Panc1 (cell line): Measurements from ENCODE around the gene EMX2. TPM values are rescaled to one million over a fixed set of nuclear protein-coding genes. Genes with fewer than 3 reads are reported as not detected.

Source experiments
- ATAC-seq: fragments of 200-7000 bp; cut with Tn5 transposase; 2 replicates; pipeline ENCODE4 v1.9.1; 2020; ENCODE audit warnings: mild to moderate bottlenecking, moderate library complexity
- BruUV-seq: library from RNA; stranded (reverse); fragments of 400-500 nt; replicated peaks from 2 replicates; lab custom pipeline; 2021; lab: Mats Ljungman, UMichigan
- CTCF ChIA-PET: fragments of 300-600 bp; sonication (Branson Sonifier 250); formaldehyde crosslinking; loops from one replicate; lab custom pipeline; 2022; ENCODE audit warnings: antibody characterized with exemption; lab: Charles Lee
- POLR2A ChIA-PET: fragments of 300-600 bp; sonication (Branson Sonifier 250); formaldehyde crosslinking; loops from one replicate; lab custom pipeline; 2022; ENCODE audit warnings: antibody characterized with exemption; lab: Charles Lee
- DNase-seq: peaks from one replicate; pipeline ENCODE4 v3.0.0-alpha.2; 2010; ENCODE audit warnings: low read depth, low spot score
- H3K27ac ChIP-seq: 2 replicates; pipeline ENCODE4 v1.5.1; 2011; ENCODE audit warnings: mild to moderate bottlenecking, low read length, inconsistent platforms
- H3K27me3 ChIP-seq: fragments of 200-500 bp; sonication (Bioruptor generic); 2 replicates; pipeline ENCODE4 v1.6.0; 2014; ENCODE audit warnings: low read length, inconsistent platforms; ENCODE audit not compliant: control insufficient read depth, insufficient read depth
- H3K36me3 ChIP-seq: fragments of 200-500 bp; sonication (Bioruptor generic); 2 replicates; pipeline ENCODE4 v1.5.1; 2014; ENCODE audit warnings: inconsistent platforms, mild to moderate bottlenecking, low read length, moderate library complexity; ENCODE audit not compliant: control insufficient read depth, insufficient read depth
- H3K4me1 ChIP-seq: 2 replicates; pipeline ENCODE4 v1.5.1; 2011; ENCODE audit warnings: inconsistent platforms, mild to moderate bottlenecking, low read length, moderate library complexity; ENCODE audit not compliant: control insufficient read depth, insufficient read depth
- H3K4me3 ChIP-seq, 2 experiments: 2 replicates each; pipeline ENCODE4 v1.5.1; 2011 to 2012; ENCODE audit warnings: low read depth in 2 of 2, low read length in 2 of 2, mild to moderate bottlenecking in 2 of 2, inconsistent platforms in 1 of 2, moderate library complexity in 1 of 2
- H3K9me3 ChIP-seq: fragments of 200-500 bp; sonication (Bioruptor generic); 2 replicates; pipeline ENCODE4 v1.5.1; 2014; ENCODE audit warnings: low read depth, mild to moderate bottlenecking, inconsistent platforms, low read length, moderate library complexity; ENCODE audit not compliant: control insufficient read depth, insufficient read depth
- CTCF ChIP-seq: fragments of 450-650 bp; IDR thresholded peaks from 2 replicates; pipeline ENCODE4 v1.5.1; 2017; ENCODE audit warnings: mild to moderate bottlenecking
- POLR2AphosphoS5 ChIP-seq: IDR thresholded peaks from 2 replicates; pipeline ENCODE4 v1.6.1; 2012; ENCODE audit warnings: mild to moderate bottlenecking, low read depth, low read length, moderate library complexity
- SIN3A ChIP-seq: IDR thresholded peaks from 2 replicates; pipeline ENCODE4 v1.6.1; 2012; ENCODE audit warnings: low read depth, mild to moderate bottlenecking, low read length, moderate library complexity, borderline replicate concordance; ENCODE audit not compliant: insufficient read depth
- TCF7L2 ChIP-seq: IDR thresholded peaks from 2 replicates; pipeline ENCODE4 v1.6.1; 2011; ENCODE audit warnings: mild to moderate bottlenecking, low read depth, low read length, inconsistent platforms
- in situ Hi-C: cut with HindIII; loops from 2 replicates; pipeline ENCODE4 v1.10.0; 2016; ENCODE audit warnings: low sequenced_read_pairs, low pct_unique_long_range_greater_than_20kb
- intact Hi-C: fragments of 100-400 bp; cut with micrococcal nuclease; formaldehyde crosslinking; loops from one replicate; pipeline ENCODE4 v1.10.0; 2022; ENCODE audit not compliant: unreplicated experiment
- total RNA-seq: library from RNA; stranded (reverse); gene quantifications from one replicate; pipeline ENCODE4 v1.2.1, GENCODE V29; 2021; ENCODE audit not compliant: unreplicated experiment
- TF ChIP-seq, protein P1 (sequence below), 2 experiments: IDR thresholded peaks; 2 replicates each; pipeline ENCODE4 v1.6.1; 2011 to 2012; ENCODE audit warnings: low read depth in 2 of 2, control low read depth in 1 of 2, low read length in 1 of 2, mild to moderate bottlenecking in 1 of 2, moderate library complexity in 1 of 2; ENCODE audit not compliant: insufficient read depth in 1 of 2

EMX2 gene
- total RNA-seq, 1 experiment from 2014 or later = not detected

DNA sequence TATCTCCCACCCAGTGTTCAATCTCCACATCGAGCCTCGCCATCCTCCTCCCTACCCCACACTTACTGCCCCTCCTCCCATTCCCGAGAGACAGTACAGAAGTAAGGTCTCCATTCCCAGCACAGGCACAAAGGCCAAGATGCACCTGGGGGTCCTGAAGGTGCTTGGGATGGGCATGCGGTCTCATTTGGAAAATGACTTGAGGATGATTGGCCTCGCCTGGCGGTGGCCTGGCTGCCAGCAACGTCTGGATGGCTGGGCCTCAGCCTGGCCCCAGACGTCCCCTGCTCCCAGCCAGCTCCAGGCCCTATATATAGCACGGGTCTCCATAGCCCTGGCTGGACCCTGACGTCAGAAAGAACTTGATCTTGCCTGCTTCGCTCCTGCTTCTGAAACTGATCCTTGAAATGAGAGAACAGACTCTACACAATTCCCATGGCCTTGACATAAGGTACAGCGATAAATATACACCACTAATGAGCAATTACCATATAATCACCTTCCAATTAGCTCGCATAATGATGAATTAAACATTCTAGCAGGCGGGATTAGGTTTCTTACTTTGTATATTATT, 11.8 kb downstream of the EMX2 start:
- DNase-seq (no peak), ATAC-seq (no peak)
- Histone ChIP-seq H3K4me1 (no peaks in the 10 kb centered on the region), H3K36me3 (no peaks in the 10 kb centered on the region; the same call in 1 of the 2 replicates), H3K9me3 (no peaks in the 10 kb centered on the region), H3K4me3 (no peak overlapping the region), H3K27ac (no peak overlapping the region), H3K27me3 (peaks cover 44% of the 10 kb centered on the region)
- intact Hi-C loops = no loop called here
- no peak for TF ChIP-seq CTCF
- no peak for TF ChIP-seq SIN3A
- TF ChIP-seq, protein P1, sequence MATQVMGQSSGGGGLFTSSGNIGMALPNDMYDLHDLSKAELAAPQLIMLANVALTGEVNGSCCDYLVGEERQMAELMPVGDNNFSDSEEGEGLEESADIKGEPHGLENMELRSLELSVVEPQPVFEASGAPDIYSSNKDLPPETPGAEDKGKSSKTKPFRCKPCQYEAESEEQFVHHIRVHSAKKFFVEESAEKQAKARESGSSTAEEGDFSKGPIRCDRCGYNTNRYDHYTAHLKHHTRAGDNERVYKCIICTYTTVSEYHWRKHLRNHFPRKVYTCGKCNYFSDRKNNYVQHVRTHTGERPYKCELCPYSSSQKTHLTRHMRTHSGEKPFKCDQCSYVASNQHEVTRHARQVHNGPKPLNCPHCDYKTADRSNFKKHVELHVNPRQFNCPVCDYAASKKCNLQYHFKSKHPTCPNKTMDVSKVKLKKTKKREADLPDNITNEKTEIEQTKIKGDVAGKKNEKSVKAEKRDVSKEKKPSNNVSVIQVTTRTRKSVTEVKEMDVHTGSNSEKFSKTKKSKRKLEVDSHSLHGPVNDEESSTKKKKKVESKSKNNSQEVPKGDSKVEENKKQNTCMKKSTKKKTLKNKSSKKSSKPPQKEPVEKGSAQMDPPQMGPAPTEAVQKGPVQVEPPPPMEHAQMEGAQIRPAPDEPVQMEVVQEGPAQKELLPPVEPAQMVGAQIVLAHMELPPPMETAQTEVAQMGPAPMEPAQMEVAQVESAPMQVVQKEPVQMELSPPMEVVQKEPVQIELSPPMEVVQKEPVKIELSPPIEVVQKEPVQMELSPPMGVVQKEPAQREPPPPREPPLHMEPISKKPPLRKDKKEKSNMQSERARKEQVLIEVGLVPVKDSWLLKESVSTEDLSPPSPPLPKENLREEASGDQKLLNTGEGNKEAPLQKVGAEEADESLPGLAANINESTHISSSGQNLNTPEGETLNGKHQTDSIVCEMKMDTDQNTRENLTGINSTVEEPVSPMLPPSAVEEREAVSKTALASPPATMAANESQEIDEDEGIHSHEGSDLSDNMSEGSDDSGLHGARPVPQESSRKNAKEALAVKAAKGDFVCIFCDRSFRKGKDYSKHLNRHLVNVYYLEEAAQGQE (IDR thresholded peaks at IDR 0.05; ENCODE audit: insufficient read depth in 1 of 2, low read depth in 2 of 2, low read length in 1 of 2) = no peak
- no peak for TF ChIP-seq POLR2AphosphoS5
- TF ChIP-seq TCF7L2 = no peak
- in situ Hi-C loops = no loop called here
- CTCF ChIA-PET = no interaction called here
- POLR2A ChIA-PET = no interaction called here
- no TSS peak for BruUV-seq

GRCh38 chr10:117555017-117555416, 12.5 kb downstream of the EMX2 start:
- H3K27me3 ChIP-seq = peaks cover 37% of the 10 kb centered on the region
- in situ Hi-C loops = no loop called here
- intact Hi-C loops = no loop called here
- ChIA-PET CTCF (no interaction called here), POLR2A (no interaction called here)
- BruUV-seq = no TSS peak
- ATAC-seq = no peak
- H3K27ac ChIP-seq = no peak overlapping the region
- H3K9me3 ChIP-seq = no peaks in the 10 kb centered on the region
- no peak overlapping the region for H3K4me3 ChIP-seq
- DNase-seq = no peak
- TF ChIP-seq CTCF = no peak
- no peak for TF ChIP-seq POLR2AphosphoS5
- no peak for TF ChIP-seq SIN3A
- TF ChIP-seq, protein P1 (IDR thresholded peaks at IDR 0.05; ENCODE audit: insufficient read depth in 1 of 2, low read depth in 2 of 2, low read length in 1 of 2) = no peak
- H3K36me3 ChIP-seq = no peaks in the 10 kb centered on the region; the same call in 1 of the 2 replicates
- H3K4me1 ChIP-seq = no peaks in the 10 kb centered on the region
